Hematopoietic multipotent progenitor cell (in vitro differentiated cells): ENCODE results near the gene AP2M1. TPM values are rescaled to one million over a fixed set of nuclear protein-coding genes. Genes with fewer than 3 reads are reported as not detected.

Experiments
- DNase-seq, 3 donors: peaks; one replicate each; pipeline ENCODE4 v3.0.0-alpha.2; 2011 to 2015; ENCODE audit warnings: low read depth in 2 of 3, low spot score in 2 of 3
- total RNA-seq: library from RNA; depleted of rRNA; stranded (reverse); fragments of >200 nt; gene quantifications from one replicate; pipeline ENCODE4 v1.2.3, GENCODE V29; 2012

AP2M1 gene
- total RNA-seq, 1 donor: 290 TPM

- no peak for DNase-seq
These were observed 3.2 kb downstream of the AP2M1 start for GRCh38 chr3:184177767-184178306.

- DNase-seq: no peak
These were observed 4.0 kb downstream of the AP2M1 start for GRCh38 chr3:184178521-184179138.

- DNase-seq: no peak
These were observed 5.5 kb downstream of the AP2M1 start for GRCh38 chr3:184180165-184180564.

- DNase-seq: no peak
These were observed 6.9 kb downstream of the AP2M1 start for GRCh38 chr3:184181596-184181995.

- DNase-seq: no peak
These were observed 9.0 kb downstream of the AP2M1 start for GRCh38 chr3:184183679-184184078.

GRCh38 chr3:184184546-184185230 is 10.0 kb downstream of the AP2M1 start:
- DNase-seq: no peak

GRCh38 chr3:184185461-184186183 is 11.0 kb downstream of the AP2M1 start:
- DNase-seq: peak; percentile 99 to 100 (median 100)

- no peak for DNase-seq
These were observed 11.7 kb downstream of the AP2M1 start, which contains the start of gene ABCF3 for GRCh38 chr3:184186184-184186901. Gene ABCF3, plus strand, starts transcription at chr3:184186199. Its CDS starts 9 bp downstream, at chr3:184186208.

- no peak for DNase-seq
These were observed 12.2 kb downstream of the AP2M1 start for GRCh38 chr3:184186902-184187207.

GRCh38 chr3:184188080-184188479 is 13.4 kb downstream of the AP2M1 start:
- DNase-seq: no peak

- DNase-seq: no peak
These were observed 14.8 kb downstream of the AP2M1 start for GRCh38 chr3:184189421-184189820.

- no peak for DNase-seq
These were observed 18.2 kb downstream of the AP2M1 start for GRCh38 chr3:184192889-184193288.

- DNase-seq: no peak
These were observed 19.4 kb downstream of the AP2M1 start for GRCh38 chr3:184193991-184194539.

- no peak for DNase-seq
These were observed 21.9 kb downstream of the AP2M1 start for GRCh38 chr3:184196536-184196935.

GRCh38 chr3:184198509-184198908 is 23.9 kb downstream of the AP2M1 start:
- DNase-seq: no peak

GRCh38 chr3:184200825-184201224 is 26.2 kb downstream of the AP2M1 start:
- DNase-seq: no peak

GRCh38 chr3:184203526-184203925 is 28.9 kb downstream of the AP2M1 start:
- DNase-seq: no peak

GRCh38 chr3:184209146-184209923 is 34.7 kb downstream of the AP2M1 start:
- DNase-seq: no peak

- no peak for DNase-seq
These were observed 36.6 kb downstream of the AP2M1 start for GRCh38 chr3:184211297-184211696.

GRCh38 chr3:184211718-184212117 is 37.1 kb downstream of the AP2M1 start:
- DNase-seq: no peak
